NT2/D1 (cell line): ENCODE data around the gene CDCP1.
"Not testable (repeated sequence)": the region's sequence is repeated elsewhere in the genome, so short reads cannot be mapped to it uniquely, and the experiment has no call there.

Experiments
- DNase-seq: peaks from one replicate; pipeline ENCODE4 v3.0.0-alpha.2; 2011; ENCODE audit warnings: low read depth, low spot score
- H3K27me3 ChIP-seq: 2 replicates; pipeline ENCODE4 v1.6.0; 2011; ENCODE audit warnings: mild to moderate bottlenecking; ENCODE audit not compliant: insufficient read length, insufficient read depth
- H3K36me3 ChIP-seq: 2 replicates; pipeline ENCODE4 v1.6.1; 2011; ENCODE audit warnings: mild to moderate bottlenecking, low read length, mixed read lengths; ENCODE audit not compliant: insufficient read depth, insufficient read length
- H3K4me1 ChIP-seq: 2 replicates; pipeline ENCODE4 v1.5.1; 2011; ENCODE audit not compliant: insufficient read depth, insufficient read length
- H3K4me3 ChIP-seq: 2 replicates; pipeline ENCODE4 v1.5.1; 2011; ENCODE audit warnings: low read depth; ENCODE audit not compliant: insufficient read length
- H3K9ac ChIP-seq: 2 replicates; pipeline ENCODE4 v1.6.0; 2011; ENCODE audit warnings: low read depth; ENCODE audit not compliant: insufficient read length
- H3K9me3 ChIP-seq: 2 replicates; pipeline ENCODE4 v1.5.1; 2011; ENCODE audit warnings: mild to moderate bottlenecking, low read length; ENCODE audit not compliant: insufficient read depth
- SUZ12 ChIP-seq: IDR thresholded peaks from 2 replicates; pipeline ENCODE4 v1.6.1; 2011; ENCODE audit not compliant: insufficient read length, insufficient read depth; ENCODE audit errors: extremely low read depth
- YY1 ChIP-seq: IDR thresholded peaks from 2 replicates; pipeline ENCODE4 v1.6.1; 2011; ENCODE audit not compliant: insufficient read length, insufficient read depth
- ZNF274 ChIP-seq: IDR thresholded peaks from 2 replicates; pipeline ENCODE4 v1.6.1; 2011; ENCODE audit warnings: mild to moderate bottlenecking, low read depth, low read length

Gene CDCP1

GRCh38 chr3:45079715-45080114, 66.5 kb downstream of the CDCP1 start:
- no peak for DNase-seq
- no peak overlapping the region for H3K9ac ChIP-seq
- no peak for TF ChIP-seq YY1
- TF ChIP-seq ZNF274, result no peak
- no peak for TF ChIP-seq SUZ12
- no peaks in the 10 kb centered on the region for H3K36me3 ChIP-seq
- H3K4me3 ChIP-seq, result no peak overlapping the region
- no peaks in the 10 kb centered on the region for H3K27me3 ChIP-seq
- H3K9me3 ChIP-seq, result peaks cover 9% of the 10 kb centered on the region; the same call in 1 of the 2 replicates
- no peaks in the 10 kb centered on the region for H3K4me1 ChIP-seq

GRCh38 chr3:45078910-45079522, 67.2 kb downstream of the CDCP1 start:
- peaks cover 9% of the 10 kb centered on the region; the same call in 1 of the 2 replicates for H3K9me3 ChIP-seq
- TF ChIP-seq SUZ12 (no peak), ZNF274 (no peak), YY1 (no peak)
- no peak for DNase-seq
- H3K27me3 ChIP-seq, result peaks cover 1% of the 10 kb centered on the region
- no peak overlapping the region for H3K4me3 ChIP-seq
- no peaks in the 10 kb centered on the region for H3K4me1 ChIP-seq
- no peaks in the 10 kb centered on the region for H3K36me3 ChIP-seq
- no peak overlapping the region for H3K9ac ChIP-seq

GRCh38 chr3:45078256-45078655, 67.9 kb downstream of the CDCP1 start:
- not testable (repeated sequence) for H3K4me1 ChIP-seq, H3K9me3 ChIP-seq, H3K27me3 ChIP-seq, H3K36me3 ChIP-seq, DNase-seq, H3K4me3 ChIP-seq, H3K9ac ChIP-seq

- no peak for DNase-seq
- Histone ChIP-seq H3K27me3 (peaks cover 3% of the 10 kb centered on the region), H3K4me1 (no peaks in the 10 kb centered on the region), H3K4me3 (no peak overlapping the region), H3K36me3 (no peaks in the 10 kb centered on the region), H3K9me3 (peaks cover 9% of the 10 kb centered on the region; the same call in 1 of the 2 replicates), H3K9ac (no peak overlapping the region)
- TF ChIP-seq SUZ12, result no peak
- TF ChIP-seq ZNF274, result no peak
- no peak for TF ChIP-seq YY1
Measured at GRCh38 chr3:45075821-45076625, 70.2 kb downstream of the CDCP1 start.

GRCh38 chr3:45071075-45071474, 75.1 kb downstream of the CDCP1 start:
- no peak overlapping the region for H3K9ac ChIP-seq
- no peaks in the 10 kb centered on the region for H3K9me3 ChIP-seq
- peaks cover 3% of the 10 kb centered on the region for H3K27me3 ChIP-seq
- H3K36me3 ChIP-seq, result no peaks in the 10 kb centered on the region
- no peak overlapping the region for H3K4me3 ChIP-seq
- no peak for TF ChIP-seq SUZ12
- TF ChIP-seq YY1, result no peak
- no peak for DNase-seq
- no peaks in the 10 kb centered on the region for H3K4me1 ChIP-seq

GRCh38 chr3:45067941-45068340, 78.2 kb downstream of the CDCP1 start:
- no peak for DNase-seq
- H3K27me3 ChIP-seq, result no peaks in the 10 kb centered on the region
- H3K4me3 ChIP-seq, result no peak overlapping the region
- no peak overlapping the region for H3K9ac ChIP-seq
- no peaks in the 10 kb centered on the region for H3K36me3 ChIP-seq
- no peaks in the 10 kb centered on the region for H3K4me1 ChIP-seq
- no peaks in the 10 kb centered on the region for H3K9me3 ChIP-seq
- TF ChIP-seq YY1 (no peak), SUZ12 (no peak), ZNF274 (no peak)

GRCh38 chr3:45067486-45067885, 78.7 kb downstream of the CDCP1 start:
- no peaks in the 10 kb centered on the region for H3K4me1 ChIP-seq
- no peak overlapping the region for H3K4me3 ChIP-seq
- no peaks in the 10 kb centered on the region for H3K27me3 ChIP-seq
- no peak overlapping the region for H3K9ac ChIP-seq
- TF ChIP-seq ZNF274, result no peak
- no peak for TF ChIP-seq SUZ12
- no peak for TF ChIP-seq YY1
- H3K36me3 ChIP-seq, result no peaks in the 10 kb centered on the region
- H3K9me3 ChIP-seq, result no peaks in the 10 kb centered on the region
- no peak for DNase-seq
